Measurements from ENCODE around the gene CLDN11. TPM values are rescaled to one million over a fixed set of nuclear protein-coding genes. Genes with fewer than 3 reads are reported as not detected.

CLDN11 gene
- total and polyA plus RNA-seq, 2 donors (not counting 1 experiment from before 2014, with no cell fraction given), result 131 to 316 TPM

GRCh38 chr3:170469151-170470062 lies 50.7 kb downstream of the CLDN11 start:
- Histone ChIP-seq H3K4me1 (ENCODE audit: control insufficient read depth, extremely low read depth, insufficient read depth, low read length) (peaks cover 23% of the 10 kb centered on the region), H3K79me2 (ENCODE audit: control insufficient read depth, insufficient read depth, low read length) (no peaks in the 10 kb centered on the region), H2AFZ (ENCODE audit: low read length) (no peak overlapping the region), H3K27ac (ENCODE audit: insufficient read depth, low read length) (no peak overlapping the region), H4K20me1 (ENCODE audit: control insufficient read depth, extremely low read depth, insufficient read depth, low read length) (no peaks in the 10 kb centered on the region), H3K9me3 (ENCODE audit: control insufficient read depth, insufficient read depth, low read depth, low read length) (no peaks in the 10 kb centered on the region), H3K4me3 (replicated peaks in 1 of 4; ENCODE audit: control extremely low read depth in 1 of 4, insufficient read depth in 1 of 4, low read depth in 3 of 4, low read length in 4 of 4) (no peak overlapping the region), H3K4me2 (ENCODE audit: extremely low read depth, insufficient read depth, low read length) (no peak overlapping the region), H3K9ac (ENCODE audit: insufficient read depth, low read length) (no peak overlapping the region), H3K36me3 (ENCODE audit: control insufficient read depth, insufficient read depth, low read length) (no peaks in the 10 kb centered on the region), H3K27me3 (ENCODE audit: control insufficient read depth, insufficient read depth, low read length) (no peaks in the 10 kb centered on the region)
- peak; percentile 76 to 83 for DNase-seq (ENCODE audit: low read depth in 2 of 2)
- TF ChIP-seq CTCF (conservative IDR thresholded peaks at IDR 0.05 in 1 of 2, IDR thresholded peaks at IDR 0.05 in 1 of 2; ENCODE audit: low read depth in 1 of 2, low read length in 2 of 2) (no peak), EZH2 (IDR thresholded peaks at IDR 0.05; ENCODE audit: low read length, missing control alignments) (no peak)

- peak; percentile 76 to 80 for DNase-seq (ENCODE audit: low read depth in 2 of 2)
- TF ChIP-seq EZH2 (IDR thresholded peaks at IDR 0.05; ENCODE audit: low read length, missing control alignments) (no peak), CTCF (conservative IDR thresholded peaks at IDR 0.05 in 1 of 2, IDR thresholded peaks at IDR 0.05 in 1 of 2; ENCODE audit: low read depth in 1 of 2, low read length in 2 of 2) (no peak)
- H3K9me3 ChIP-seq (ENCODE audit: control insufficient read depth, insufficient read depth, low read depth, low read length), result no peaks in the 10 kb centered on the region
- H3K4me1 ChIP-seq (ENCODE audit: control insufficient read depth, extremely low read depth, insufficient read depth, low read length), result peaks cover 23% of the 10 kb centered on the region
- H3K4me3 ChIP-seq (replicated peaks in 1 of 4; ENCODE audit: control extremely low read depth in 1 of 4, insufficient read depth in 1 of 4, low read depth in 3 of 4, low read length in 4 of 4), result peak overlapping the region in 1 of 4 experiments; percentile 14
- H3K27me3 ChIP-seq (ENCODE audit: control insufficient read depth, insufficient read depth, low read length), result no peaks in the 10 kb centered on the region
- no peaks in the 10 kb centered on the region for H3K79me2 ChIP-seq (ENCODE audit: control insufficient read depth, insufficient read depth, low read length)
- no peak overlapping the region for H3K9ac ChIP-seq (ENCODE audit: insufficient read depth, low read length)
- H4K20me1 ChIP-seq (ENCODE audit: control insufficient read depth, extremely low read depth, insufficient read depth, low read length), result no peaks in the 10 kb centered on the region
- H3K36me3 ChIP-seq (ENCODE audit: control insufficient read depth, insufficient read depth, low read length), result no peaks in the 10 kb centered on the region
- no peak overlapping the region for H2AFZ ChIP-seq (ENCODE audit: low read length)
- H3K4me2 ChIP-seq (ENCODE audit: extremely low read depth, insufficient read depth, low read length), result peak overlapping the region; percentile 66
- peak overlapping the region; percentile 41 for H3K27ac ChIP-seq (ENCODE audit: insufficient read depth, low read length)
Observed at GRCh38 chr3:170470063-170471016, 51.7 kb downstream of the CLDN11 start.

- Histone ChIP-seq H3K4me2 (ENCODE audit: extremely low read depth, insufficient read depth, low read length) (peak overlapping the region; percentile 66), H4K20me1 (ENCODE audit: control insufficient read depth, extremely low read depth, insufficient read depth, low read length) (no peaks in the 10 kb centered on the region), H3K27ac (ENCODE audit: insufficient read depth, low read length) (no peak overlapping the region), H3K4me1 (ENCODE audit: control insufficient read depth, extremely low read depth, insufficient read depth, low read length) (peaks cover 25% of the 10 kb centered on the region), H3K79me2 (ENCODE audit: control insufficient read depth, insufficient read depth, low read length) (no peaks in the 10 kb centered on the region), H3K9ac (ENCODE audit: insufficient read depth, low read length) (no peak overlapping the region), H3K36me3 (ENCODE audit: control insufficient read depth, insufficient read depth, low read length) (no peaks in the 10 kb centered on the region), H3K27me3 (ENCODE audit: control insufficient read depth, insufficient read depth, low read length) (no peaks in the 10 kb centered on the region), H3K4me3 (replicated peaks in 1 of 4; ENCODE audit: control extremely low read depth in 1 of 4, insufficient read depth in 1 of 4, low read depth in 3 of 4, low read length in 4 of 4) (no peak overlapping the region), H3K9me3 (ENCODE audit: control insufficient read depth, insufficient read depth, low read depth, low read length) (no peaks in the 10 kb centered on the region), H2AFZ (ENCODE audit: low read length) (no peak overlapping the region)
- peak; percentile 34 to 51 for DNase-seq (ENCODE audit: low read depth in 2 of 2)
- TF ChIP-seq CTCF (conservative IDR thresholded peaks at IDR 0.05 in 1 of 2, IDR thresholded peaks at IDR 0.05 in 1 of 2; ENCODE audit: low read depth in 1 of 2, low read length in 2 of 2) (no peak), EZH2 (IDR thresholded peaks at IDR 0.05; ENCODE audit: low read length, missing control alignments) (no peak)
Observed at GRCh38 chr3:170471149-170471548, 52.5 kb downstream of the CLDN11 start.

Measured in fibroblast of lung (primary cell).